WERI-Rb-1 (cell line): ENCODE measurements around the gene TMEM132D.

Experiments used
- DNase-seq: peaks from one replicate; pipeline ENCODE4 v3.0.0-alpha.2; 2020
- H3K27ac ChIP-seq: fragments of 250-450 bp; sonication (Bioruptor Pico); 2 replicates; pipeline ENCODE4 v1.5.1; 2020; ENCODE audit warnings: mild to moderate bottlenecking, moderate library complexity
- H3K27me3 ChIP-seq: fragments of 250-450 bp; sonication (Bioruptor Pico); 2 replicates; pipeline ENCODE4 v1.5.1; 2021; ENCODE audit warnings: mild to moderate bottlenecking, low read depth, moderate library complexity; ENCODE audit not compliant: insufficient read depth, severe bottlenecking
- H3K36me3 ChIP-seq: fragments of 250-450 bp; sonication (Bioruptor Pico); 2 replicates; pipeline ENCODE4 v1.5.1; 2020; ENCODE audit warnings: mild to moderate bottlenecking, moderate library complexity
- H3K4me3 ChIP-seq: 2 replicates; pipeline ENCODE4 v1.5.1; 2011; ENCODE audit warnings: low read depth, mild to moderate bottlenecking, control low read depth, low read length
- H3K9me3 ChIP-seq: fragments of 250-450 bp; sonication (Bioruptor Pico); 2 replicates; pipeline ENCODE4 v1.5.1; 2021; ENCODE audit warnings: mild to moderate bottlenecking, moderate library complexity; ENCODE audit not compliant: severe bottlenecking
- TF ChIP-seq, protein P1 (sequence below): IDR thresholded peaks from 2 replicates; pipeline ENCODE4 v1.5.1; 2011; ENCODE audit warnings: low read depth, mild to moderate bottlenecking, control low read depth, inconsistent platforms, low read length

Gene TMEM132D

DNA sequence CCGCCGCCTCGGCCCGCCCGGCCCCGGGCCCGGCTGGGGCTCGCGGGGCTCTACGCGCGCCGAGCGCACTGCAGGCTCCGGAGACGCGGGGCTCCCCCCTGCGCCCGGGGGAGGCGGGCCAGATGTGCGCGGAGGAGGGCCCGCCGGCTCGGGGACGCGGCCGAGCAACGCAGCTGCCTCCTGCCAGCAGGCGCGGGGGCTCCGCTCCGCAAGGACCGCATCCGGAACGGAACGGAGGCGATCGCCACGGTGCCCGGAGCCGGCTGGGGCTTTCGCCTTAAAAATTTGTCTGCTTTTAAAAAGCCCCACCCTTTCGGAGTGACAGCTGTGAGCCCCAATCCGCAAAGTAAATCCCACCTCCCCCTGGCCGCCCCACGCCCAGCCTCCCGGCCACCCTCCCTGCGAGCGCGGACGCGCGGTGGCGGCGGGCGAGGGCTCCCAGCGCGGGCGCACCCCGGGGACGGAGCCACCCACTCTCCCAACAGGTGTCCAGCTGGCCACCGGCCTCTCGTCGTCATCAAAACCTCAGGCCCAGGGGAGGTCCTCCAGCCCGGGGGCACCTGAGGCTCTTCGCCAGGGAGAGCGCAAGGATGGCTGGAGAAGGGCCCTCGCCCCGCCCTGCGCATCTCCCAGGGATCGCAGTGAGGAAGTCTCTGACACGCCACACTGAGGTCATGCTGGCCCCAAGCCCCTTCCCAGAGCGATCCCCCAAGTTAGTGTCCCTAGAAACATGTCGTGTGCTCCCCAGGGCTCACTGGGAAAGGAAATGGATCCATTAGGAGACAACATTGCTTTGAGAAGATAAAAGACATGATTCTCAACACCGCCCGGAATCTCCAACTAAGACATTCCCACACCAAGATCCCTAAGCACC, at the start of gene TMEM132D:
TMEM132D (minus strand) TSS at position 70 of the 874 bp plus-strand sequence.
- Histone ChIP-seq H3K4me3 (no peak within 1 kb of the TSS), H3K27me3 (peaks cover 91% of the 10 kb centered on the region), H3K36me3 (no peaks in the 10 kb centered on the region), H3K9me3 (no peaks in the 10 kb centered on the region), H3K27ac (no peak within 1 kb of the TSS)
- TF ChIP-seq, protein P1, sequence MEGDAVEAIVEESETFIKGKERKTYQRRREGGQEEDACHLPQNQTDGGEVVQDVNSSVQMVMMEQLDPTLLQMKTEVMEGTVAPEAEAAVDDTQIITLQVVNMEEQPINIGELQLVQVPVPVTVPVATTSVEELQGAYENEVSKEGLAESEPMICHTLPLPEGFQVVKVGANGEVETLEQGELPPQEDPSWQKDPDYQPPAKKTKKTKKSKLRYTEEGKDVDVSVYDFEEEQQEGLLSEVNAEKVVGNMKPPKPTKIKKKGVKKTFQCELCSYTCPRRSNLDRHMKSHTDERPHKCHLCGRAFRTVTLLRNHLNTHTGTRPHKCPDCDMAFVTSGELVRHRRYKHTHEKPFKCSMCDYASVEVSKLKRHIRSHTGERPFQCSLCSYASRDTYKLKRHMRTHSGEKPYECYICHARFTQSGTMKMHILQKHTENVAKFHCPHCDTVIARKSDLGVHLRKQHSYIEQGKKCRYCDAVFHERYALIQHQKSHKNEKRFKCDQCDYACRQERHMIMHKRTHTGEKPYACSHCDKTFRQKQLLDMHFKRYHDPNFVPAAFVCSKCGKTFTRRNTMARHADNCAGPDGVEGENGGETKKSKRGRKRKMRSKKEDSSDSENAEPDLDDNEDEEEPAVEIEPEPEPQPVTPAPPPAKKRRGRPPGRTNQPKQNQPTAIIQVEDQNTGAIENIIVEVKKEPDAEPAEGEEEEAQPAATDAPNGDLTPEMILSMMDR = no peak
- DNase-seq = no peak

DNA sequence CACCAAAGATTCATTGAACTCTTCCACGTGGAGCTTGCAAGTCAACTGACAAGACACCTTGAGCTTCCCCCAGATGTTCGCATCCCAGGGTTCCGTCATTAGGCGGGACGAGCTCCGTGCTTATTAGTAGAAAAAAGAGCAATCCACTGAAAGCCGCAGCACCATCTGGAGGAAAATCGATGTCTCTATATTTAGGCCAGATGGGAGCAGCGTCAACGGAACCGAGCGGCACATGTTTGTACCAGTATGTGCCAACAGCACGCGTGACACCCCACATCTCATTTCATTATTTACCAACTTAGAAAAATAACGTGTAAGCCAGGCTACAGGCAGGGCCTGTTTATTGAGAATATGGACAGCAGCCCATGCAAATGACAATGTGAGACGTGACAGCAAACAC, 45.8 kb upstream of the TMEM132D start:
- DNase-seq = peak; percentile 36
- H3K27ac ChIP-seq = no peak overlapping the region
- H3K4me3 ChIP-seq = no peak overlapping the region
- peaks cover 6% of the 10 kb centered on the region for H3K27me3 ChIP-seq
- H3K36me3 ChIP-seq = no peaks in the 10 kb centered on the region
- TF ChIP-seq, protein P1 = no peak
- no peaks in the 10 kb centered on the region for H3K9me3 ChIP-seq

DNA sequence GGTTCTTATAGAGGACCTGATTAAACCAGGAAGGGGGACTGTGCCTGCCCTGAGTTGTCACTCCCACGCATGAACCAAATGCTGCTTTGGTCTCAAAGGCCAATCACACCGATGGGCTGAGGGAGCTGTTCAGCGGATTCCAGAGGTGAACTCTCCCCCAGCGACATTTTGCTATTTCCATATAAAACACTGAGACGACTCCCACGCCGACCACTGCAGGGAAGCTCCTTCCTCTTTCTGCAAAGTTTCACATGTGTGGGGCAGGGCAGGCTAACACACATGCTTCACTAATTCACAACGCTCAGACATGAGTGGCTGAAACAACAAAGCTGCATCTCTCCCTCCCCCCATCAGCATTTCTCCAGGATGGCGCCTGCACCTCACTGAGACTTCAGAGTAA, 37.8 kb upstream of the TMEM132D start:
- Histone ChIP-seq H3K4me3 (no peak overlapping the region), H3K27me3 (peaks cover 8% of the 10 kb centered on the region), H3K27ac (no peak overlapping the region), H3K36me3 (no peaks in the 10 kb centered on the region), H3K9me3 (peaks cover 4% of the 10 kb centered on the region)
- TF ChIP-seq, protein P1 = no peak
- no peak for DNase-seq

DNA sequence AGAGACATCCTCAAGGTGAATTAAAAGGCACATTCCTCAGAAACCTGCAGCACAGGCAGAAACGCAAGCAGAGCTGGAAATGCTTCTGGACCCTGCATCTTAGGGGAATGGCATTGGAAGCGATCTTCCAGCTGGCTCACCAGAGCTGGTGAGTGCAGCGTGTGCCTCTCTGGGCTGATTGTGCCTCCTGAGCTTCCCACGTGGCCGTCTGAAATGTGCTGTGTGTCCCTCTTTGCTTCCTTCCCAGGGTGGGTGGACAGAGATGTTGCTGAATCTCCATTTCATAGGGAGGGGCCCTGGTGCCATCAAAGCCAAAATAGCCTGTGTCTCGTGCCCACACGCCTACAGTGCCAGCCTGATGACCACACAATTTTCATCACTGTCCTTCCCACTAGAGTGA, 34.3 kb upstream of the TMEM132D start:
- H3K4me3 ChIP-seq = no peak overlapping the region
- H3K27ac ChIP-seq = no peak overlapping the region
- TF ChIP-seq, protein P1 = no peak
- no peak for DNase-seq
- peaks cover 6% of the 10 kb centered on the region for H3K9me3 ChIP-seq
- peaks cover 2% of the 10 kb centered on the region for H3K27me3 ChIP-seq
- no peaks in the 10 kb centered on the region for H3K36me3 ChIP-seq

DNA sequence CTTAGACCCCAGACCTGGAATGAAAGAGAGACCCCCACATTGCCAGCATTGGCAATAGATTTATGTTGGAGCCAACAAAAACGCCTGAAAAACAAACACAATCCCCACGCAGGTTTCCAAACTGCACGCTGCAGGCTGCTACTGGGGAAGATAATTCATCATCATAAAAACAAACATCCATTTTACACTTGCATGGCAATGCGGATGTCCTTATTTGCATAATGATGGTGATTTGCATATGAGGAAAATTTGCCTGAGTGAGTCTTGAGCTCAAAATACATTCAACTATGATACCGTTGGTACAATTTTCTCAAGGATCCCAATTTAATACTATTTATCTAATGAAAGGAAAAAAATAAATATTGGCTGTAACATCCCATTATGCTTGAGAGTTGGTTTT, 33.6 kb upstream of the TMEM132D start:
- Histone ChIP-seq H3K27me3 (no peaks in the 10 kb centered on the region), H3K36me3 (no peaks in the 10 kb centered on the region), H3K9me3 (peaks cover 6% of the 10 kb centered on the region), H3K4me3 (no peak overlapping the region), H3K27ac (no peak overlapping the region)
- no peak for DNase-seq
- TF ChIP-seq, protein P1 = no peak
